ENCODE data around the gene ATP2A3.

ATP2A3 gene

DNA sequence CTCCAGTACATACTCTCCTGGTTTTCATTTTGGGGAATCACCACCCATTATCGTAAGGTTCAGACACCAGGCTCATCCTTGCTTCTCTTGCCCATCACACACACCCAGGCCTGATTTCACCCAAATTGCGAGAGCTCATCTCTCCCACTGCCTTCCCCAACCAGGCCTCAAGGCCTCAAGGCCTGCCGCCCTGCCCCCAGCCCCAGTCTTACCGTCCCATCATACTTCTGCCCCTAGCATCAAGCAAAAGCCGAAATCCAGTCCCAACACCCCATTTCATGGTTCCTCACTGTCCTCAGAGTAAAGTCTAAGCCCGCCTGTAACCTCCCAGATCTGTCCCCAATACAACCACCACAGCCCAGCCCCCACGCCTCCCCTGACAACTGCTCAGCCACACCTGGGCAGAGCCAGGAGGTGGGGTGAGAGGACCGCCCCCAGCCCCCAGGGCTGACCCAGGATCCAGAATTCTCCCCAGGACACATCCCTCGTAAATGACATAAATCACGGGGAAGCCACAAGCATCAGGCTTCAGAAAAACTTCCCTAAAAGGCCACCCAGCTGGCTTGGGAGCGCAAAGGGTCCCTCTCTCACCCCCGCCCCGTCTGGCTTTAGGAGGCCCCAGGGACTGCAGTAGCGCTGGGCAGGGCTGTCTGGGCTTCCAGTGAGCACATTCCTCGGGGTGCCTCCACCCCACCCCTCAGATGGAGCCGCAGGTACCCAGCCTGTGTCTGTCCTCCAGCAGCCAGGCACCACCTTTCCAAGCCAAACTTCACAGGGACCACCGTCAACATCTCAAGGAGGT, 38.4 kb downstream of the ATP2A3 start:
- FAIRE-seq = no peak

DNA sequence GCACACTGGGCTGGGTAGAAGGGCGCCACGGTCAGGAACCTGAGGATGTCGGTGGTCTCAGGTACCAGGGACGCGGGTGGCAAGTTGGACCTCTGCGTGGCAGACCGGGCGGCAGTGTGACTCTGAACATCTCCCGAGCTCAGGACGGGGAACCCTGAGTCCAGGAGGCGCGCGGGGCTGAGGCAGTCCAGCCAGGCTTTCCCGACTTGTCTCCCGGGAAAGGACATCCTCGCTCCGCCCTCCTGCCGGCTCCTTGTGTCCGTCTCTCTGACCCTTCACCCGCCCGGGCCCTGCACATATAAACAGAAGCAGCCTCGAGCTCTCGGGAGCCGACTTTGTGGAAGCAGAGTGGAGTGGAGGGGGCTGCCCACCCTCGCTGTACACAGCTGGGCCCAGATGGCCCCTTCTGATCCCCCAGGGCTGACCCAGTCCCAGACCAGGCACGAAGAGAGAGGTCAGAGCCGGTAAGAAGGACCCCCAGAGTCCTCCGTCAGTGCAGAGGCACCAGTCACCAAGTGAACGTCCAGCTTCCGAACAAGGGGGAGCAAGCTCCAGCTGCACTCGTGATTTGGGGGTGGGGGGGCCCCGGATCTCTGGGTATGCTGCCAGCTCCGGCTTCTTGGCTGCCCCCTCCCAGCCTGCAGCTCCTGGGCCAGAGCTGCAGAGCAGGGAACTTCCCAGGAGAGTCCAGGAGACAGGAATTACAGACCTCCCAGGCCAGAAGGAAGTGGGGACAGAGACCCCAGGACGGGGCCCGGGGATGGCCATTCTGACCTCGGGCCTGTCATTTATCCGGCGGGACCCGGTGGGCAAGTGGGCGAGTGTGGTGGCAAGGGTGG, 39.5 kb downstream of the ATP2A3 start:
- no peak for FAIRE-seq

DNA sequence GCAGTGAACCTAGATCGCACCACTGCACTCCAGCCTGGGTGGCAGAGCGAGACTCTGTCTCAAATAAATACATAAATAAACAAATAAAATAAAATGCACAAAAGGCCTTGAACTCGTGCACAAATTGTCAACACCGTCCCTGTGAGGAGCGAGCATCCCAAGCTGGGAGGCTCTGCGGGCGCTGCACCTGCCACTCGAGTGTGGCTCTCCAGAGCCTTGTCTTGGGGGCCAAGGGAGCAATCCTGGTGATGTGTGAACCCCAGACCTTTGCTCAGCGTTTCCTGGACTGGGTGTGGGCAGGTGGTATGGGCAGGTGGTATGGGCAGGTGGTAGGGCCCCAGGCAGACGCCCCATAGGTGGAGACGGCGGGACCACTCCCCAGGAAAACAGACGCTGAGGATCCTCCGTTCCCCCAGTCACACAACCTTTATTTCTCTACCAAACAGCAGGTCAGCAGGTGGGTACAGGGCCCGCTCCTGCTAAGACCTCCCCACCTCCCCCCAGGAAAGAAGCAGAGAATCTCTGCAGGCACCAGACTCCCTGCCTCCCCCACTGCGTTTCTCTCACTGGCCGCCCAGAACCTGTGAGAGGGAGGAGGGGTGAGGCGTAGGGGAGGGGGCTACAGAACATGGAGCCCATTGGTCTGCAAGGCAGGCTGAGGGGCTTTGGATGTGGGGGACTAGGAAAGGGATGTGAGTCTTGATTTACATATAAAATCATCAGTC, 40.6 kb downstream of the ATP2A3 start:
- no peak for FAIRE-seq

DNA sequence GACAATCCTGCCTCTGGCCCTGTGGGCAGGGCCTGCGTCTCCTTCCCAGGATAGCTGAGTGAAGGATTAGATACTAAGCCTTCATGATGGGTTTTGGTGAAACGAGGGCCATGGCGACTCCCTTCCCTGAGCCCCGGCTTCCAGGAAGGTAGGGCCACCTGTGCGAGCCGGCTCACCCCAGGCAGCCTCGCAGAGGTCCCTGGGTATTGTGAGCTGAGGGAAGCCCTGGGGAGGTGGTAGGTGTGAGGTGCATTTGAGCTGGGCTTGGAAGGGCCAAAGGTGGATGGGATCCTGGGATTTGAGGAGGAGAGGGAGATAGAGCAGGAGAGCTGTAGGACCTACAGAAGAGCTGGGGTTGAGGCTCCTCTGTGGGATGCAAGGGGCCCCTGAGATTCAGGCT, 41.5 kb downstream of the ATP2A3 start:
- FAIRE-seq = no peak

DNA sequence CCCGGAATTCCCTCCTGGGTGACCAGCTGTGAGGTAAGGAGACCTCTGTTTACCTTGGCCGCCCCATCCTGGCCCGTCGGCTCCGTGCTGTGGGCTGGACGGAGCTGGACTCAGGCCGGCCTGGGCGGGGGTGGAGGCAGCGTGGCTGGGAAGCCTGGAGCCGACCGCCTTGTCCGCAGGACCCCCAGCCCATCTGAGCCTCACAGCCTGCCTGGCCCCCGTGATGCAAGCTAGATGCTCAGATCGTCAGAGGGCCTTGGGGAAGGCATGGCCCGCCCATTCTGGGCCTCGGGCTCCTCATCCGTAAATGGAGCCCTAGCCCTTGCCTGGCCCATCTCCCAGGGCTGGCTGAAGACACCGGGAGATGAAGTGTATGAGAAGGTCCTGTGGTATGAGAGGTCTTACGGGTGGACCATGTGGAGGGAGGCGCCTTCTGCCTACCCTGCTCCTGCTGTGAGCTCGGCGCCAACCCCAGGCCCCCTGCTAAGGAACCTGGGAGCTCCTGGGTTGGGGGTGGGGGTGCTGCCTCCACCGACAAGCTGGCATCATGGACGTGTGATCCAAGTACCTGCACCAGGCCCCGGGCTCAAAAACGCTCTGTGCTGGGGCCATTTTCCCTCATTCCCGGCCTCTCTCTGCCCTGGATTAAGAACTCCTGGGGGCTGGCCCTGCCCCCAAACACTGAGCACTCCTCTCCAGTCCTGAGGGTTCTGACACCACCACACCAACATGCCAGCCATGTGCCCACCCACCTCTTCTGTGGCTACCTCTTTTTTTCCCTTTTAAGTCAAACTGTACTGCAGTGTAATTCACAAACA, 42.5 kb downstream of the ATP2A3 start:
- FAIRE-seq = no peak

DNA sequence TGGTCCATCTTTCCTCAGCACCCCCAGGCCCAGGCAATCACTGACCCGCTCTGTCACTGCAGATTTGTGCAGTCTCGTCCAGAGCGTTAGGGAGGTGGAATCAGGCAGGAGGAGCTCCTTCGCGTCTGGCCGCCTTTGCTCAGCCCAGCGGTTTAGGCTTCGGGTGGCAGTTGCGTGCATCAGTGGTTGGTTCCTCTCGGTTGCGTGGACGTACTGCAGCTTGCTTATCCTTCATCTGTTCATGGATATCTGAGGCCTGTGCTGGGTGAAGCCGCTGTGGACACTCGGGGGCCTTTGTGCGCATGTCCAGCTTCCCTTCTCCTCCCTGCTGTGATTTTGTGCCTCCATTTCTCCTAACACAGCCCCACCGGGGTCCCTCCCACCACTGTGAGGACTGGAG, 43.2 kb downstream of the ATP2A3 start:
- FAIRE-seq = no peak

DNA sequence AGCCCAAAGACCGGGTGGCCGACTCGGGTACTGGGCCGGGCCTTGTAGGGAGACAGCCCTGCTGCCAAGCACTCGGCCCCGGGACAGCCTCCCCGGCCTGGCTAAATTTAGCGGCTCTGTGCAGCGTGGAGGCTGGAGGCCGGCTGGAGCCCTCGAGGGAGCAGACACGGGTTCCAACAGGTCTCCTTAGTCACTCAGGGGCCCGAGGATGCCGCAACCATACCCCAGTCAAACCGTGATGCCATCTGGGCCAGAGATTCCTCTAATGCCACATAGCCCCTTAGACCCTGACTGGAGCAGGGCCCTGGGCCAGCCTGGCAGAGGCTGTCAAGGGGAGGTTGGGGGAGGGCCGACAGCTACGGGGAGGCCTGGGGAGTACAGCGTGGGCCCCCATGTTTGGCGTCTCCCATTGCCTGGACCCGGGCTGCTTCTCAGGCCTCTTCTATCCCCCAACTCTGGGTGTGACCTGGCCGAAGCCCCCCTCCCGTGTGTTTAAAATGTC, 45.1 kb downstream of the ATP2A3 start:
- no peak for FAIRE-seq

DNA sequence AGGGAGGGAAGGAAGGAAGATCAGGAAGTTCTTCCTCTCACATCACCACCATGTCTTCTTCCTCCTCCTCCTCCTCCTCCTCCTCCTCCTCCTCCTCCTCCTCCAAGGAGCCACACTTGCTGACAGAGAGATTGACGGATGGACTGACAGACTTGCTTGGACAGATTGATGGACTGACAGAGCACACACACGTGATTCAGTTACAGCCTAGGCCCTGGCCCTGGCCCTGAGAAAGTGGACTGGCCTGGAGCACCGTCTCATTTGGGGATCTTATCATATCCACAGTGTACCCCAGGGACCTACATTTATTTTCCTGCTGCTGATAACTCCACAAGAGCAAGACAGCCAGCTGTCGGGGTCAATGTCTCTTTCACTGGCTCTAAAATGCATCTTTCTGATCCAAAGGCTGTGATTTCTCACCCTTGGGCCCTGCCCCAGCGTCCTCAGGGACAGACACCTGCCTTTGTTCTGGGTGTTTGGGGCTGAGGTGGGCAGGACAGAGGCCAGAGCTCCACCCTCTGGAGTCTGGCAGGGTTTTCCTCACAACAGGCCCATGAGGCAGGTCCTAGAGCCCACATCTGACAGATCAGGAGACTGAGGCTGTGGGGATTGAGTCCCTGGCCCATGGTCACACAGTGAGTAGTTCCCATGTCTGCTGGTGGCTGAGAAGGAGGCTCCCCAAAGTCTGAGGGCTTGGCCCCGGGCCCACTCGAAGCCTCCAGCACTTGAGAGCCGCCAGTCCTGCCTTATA, 45.7 kb downstream of the ATP2A3 start:
- FAIRE-seq = no peak

DNA sequence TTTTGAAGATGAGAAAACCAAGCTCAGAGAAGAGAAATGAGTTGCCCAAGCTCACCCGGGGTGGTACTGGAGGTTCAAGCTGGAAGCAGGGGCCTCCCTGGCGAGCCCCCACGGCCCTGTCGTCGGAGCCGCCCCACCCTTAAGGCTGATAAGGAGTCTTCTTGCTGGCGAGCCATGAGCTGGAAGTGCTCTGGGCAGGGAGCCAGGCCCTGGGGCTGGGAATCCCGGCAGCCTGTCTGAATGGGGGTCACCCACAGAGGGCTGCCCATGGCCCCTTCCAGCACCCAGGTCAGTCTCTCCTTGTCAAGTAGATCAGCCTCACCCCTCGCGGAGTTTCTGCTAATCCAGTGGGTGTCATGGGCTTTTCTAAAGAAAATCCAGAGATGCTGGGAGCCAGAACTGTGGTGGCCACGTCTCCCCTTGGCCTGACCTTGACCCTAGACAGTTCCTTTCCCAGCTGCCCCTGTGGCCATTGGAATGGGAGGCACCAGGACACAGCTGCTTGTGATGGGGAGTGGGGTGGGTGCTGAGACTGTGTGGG, 46.8 kb downstream of the ATP2A3 start:
- no peak for FAIRE-seq

DNA sequence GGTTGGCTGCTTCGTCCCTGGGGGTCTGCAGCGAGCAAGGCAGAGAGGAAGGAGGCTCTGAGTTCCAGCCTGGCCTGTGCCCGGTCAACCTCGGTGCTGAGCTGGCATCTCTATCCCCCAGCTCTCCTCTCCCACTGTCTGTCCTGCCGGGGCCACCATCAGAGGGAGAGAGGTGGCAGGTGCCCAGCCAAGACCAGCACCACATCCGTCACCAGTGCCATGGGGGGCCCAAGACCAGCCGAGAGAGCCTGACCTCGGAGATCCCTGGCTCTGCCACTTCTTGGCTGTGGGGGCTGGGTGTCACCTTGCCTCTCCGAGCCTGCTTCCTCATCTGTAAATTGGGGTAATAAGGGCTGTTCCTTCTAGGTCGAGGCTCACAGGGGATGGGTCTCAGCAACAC, 47.4 kb downstream of the ATP2A3 start:
- FAIRE-seq = no peak

DNA sequence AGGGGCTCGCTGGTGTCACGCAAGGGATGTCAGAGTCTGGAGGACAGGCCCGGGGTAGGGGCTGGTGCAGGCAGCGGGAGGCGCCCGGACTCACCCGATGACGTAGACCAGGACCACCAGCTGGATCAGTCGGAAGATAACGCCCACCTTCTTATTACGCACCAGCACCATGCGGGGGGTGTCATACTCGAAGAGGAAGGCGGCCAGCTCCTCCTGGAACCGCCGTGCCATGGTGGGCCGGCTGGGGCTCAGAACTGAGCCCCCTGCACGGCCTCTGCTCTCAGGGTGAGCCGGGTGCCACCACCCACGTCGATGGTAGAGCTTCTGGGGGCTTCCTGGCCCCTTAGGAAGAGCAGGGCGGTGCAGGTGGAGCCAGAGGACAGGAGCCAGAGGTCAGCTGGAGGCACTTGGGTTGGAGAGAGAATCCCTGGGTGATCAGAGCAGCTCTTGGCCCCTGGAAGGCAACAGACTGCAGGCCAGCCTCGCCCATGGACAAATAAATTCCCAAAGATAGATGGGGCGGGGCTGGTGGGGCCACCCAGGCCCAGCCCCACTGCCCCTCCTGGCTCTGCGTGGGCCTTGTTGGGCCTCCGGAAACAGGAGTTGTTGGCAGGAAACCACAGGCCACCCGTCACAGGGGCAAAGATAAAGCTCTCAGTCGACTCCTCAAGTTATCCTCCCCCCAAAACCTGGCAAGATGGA, 48.1 kb downstream of the ATP2A3 start, which contains the start of gene P2RX1:
P2RX1 (minus strand) TSS at position 471 of the 702 bp plus-strand sequence; CDS start at position 231, 240 bp downstream.
- no peak for FAIRE-seq

DNA sequence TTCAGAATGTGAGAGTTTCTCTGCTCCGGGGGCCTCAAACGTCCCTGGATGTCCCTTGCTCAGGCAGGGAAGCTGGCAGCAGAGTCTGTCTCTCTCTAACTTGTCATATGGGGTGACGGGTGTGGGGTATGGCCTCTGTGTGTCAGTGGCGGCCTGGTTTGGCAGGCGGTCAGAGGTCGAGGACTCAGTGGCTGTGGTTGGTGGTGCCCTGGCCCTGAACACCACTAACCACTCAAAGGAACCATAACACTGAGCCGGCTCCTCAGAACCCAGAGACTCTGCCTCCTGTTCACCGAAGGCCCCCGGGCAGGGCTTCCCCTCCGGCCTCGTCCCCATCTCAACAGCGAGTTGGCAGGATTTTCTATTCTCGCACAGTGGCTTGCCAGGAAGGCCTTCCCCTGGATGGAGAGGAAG, 48.6 kb downstream of the ATP2A3 start:
- no peak for FAIRE-seq

DNA sequence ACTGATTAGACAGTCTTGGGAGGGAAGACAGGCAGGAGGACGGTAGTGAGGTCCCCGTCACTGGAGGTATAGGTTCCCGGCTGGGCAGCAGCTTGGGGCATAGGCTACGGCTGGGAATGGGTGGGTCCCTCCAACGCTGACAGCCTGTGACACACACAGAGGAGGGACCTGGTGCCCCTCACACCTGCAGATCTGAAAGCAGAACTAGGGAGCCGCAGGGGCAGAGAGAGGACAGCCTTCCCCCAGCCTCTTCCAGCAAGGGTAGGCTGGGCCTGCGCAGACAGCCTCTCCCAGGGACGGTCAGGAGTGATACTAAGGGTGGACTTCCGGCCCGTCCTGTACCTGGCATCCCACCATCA, 49.9 kb downstream of the ATP2A3 start:
- FAIRE-seq = no peak

DNA sequence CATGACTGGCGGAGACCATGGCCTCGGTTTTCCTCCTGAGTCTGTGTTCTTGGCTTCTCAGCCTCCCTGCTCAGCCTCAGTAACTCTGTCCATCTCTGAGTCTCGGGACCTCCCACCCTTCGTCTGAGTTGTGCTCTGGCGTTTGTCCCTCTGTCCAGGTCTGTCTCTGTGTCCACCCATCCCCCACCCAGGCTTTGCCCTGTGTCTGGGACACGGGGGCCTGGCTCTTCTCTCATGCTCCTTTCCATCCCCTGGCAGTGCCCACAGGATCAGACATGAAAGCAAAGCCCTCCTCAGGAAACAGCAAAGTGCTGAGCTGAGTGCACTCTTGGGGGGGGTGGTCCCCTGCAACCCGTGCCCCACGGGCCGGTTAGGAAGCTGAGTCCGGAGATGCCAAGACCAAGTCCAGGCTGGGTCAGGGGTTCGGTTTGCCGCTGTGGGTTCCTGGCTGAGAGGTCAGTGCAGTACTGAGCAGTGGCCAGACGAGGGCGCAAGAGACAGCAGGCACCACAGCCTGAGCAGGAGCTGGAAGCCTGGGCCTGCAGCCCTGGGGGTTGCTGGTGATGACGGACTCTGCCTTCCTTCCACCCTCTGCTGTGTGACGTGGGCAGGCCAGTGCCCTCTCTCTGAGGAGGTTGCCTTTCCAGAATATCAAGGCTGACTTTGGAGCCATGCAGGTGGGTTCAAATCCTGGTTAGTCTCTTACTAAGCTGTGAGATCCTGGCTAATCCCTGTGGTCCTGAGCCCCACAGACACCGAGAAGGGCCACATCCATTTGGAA, 50.5 kb downstream of the ATP2A3 start:
- FAIRE-seq = no peak

DNA sequence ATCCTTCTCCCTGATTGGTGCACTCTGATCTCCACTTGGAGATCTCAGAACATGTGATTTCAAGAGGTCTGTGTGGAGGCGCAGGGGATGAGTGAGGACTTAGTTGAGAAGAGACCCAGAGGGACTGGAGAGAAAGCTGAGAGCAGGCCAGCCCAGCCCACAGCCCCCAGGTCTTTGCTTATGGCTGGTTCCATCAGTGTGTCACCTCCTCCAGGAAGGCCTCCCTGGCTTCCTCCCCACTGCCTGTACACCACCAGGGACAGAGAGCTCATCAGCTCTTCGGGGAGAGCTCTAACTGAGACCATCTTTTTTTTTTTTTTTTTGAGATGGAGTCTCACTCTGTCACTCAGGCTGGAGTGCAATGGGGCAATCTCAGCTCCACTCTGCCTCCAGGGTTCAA, 51.4 kb downstream of the ATP2A3 start:
- FAIRE-seq = no peak

DNA sequence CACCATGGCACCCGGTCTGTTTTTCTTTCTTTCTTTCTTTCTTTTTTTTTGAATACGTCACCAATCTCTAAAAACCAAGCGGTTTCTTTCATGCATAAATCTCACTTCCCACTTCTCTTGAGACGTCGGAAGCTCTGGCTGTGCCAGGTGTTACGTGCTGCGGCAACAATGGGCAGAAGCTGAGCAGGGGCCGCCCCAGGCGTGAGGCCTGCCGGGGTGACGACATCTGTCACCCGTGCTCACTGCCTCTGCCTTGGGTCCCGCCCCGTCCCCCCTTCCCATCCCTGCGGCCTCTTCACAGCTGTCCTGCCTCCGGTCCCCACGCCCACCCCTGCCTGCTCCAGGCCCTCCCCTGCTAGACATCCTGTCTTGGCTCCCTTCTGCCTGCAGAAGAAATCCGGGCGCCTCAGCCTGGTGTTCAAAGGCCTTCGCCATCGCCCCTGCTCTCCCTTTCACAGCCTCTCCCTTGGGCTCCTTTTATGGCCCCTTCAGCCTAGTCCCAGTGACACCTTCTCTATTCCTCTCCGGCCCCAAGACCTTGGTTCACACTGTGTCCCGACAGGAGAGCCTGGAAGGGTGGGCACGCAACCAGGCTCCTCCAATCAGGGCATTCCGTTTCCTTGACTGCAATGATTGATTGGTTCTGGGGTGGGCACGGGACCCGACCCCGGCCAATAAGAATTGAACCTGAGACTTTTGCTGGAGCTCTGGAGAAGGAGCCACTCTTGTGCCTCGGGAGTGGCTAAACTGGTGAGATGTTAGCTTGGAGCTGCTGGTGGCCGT, 52.8 kb downstream of the ATP2A3 start:
- no peak for FAIRE-seq

DNA sequence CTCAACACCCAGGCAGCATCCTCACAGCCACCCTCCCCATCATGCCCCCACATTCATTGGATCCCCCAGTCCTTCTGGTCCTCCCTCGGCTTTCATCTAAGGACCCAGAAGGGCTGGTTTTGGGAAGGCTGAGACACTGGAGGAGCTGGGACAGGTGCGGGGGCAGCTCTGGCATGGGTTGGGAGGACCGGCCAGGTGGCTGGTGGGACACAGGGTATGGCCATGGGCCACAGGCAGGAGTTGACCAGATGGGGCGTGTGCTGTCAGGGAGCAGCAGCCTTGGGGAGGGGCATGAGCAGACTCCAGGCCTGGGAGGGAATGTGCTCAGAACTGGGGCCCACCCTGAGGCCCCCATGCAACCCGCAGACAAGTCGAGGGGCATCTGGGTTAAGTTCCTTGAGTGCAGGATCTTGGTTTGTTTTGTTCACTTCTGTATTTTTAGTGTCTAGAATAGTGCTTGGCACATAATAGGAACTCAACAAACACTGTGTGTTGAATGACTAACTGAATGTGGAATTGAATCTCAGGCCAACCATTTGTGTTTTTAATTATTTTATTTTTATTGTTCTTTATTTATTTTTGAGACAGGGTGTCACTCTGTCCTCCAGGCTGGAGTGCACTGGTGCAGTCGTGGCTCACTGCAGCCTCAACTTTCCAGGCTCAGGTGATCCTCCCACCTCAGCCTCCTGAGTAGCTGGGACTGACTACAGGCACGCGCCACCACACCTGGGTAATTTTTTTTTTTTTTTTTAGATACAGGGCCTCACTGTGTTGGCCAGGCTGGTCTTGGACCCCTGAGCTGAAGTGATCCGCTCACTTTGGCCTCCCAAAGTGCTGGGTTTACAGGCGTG, 53.6 kb downstream of the ATP2A3 start:
- FAIRE-seq = no peak

DNA sequence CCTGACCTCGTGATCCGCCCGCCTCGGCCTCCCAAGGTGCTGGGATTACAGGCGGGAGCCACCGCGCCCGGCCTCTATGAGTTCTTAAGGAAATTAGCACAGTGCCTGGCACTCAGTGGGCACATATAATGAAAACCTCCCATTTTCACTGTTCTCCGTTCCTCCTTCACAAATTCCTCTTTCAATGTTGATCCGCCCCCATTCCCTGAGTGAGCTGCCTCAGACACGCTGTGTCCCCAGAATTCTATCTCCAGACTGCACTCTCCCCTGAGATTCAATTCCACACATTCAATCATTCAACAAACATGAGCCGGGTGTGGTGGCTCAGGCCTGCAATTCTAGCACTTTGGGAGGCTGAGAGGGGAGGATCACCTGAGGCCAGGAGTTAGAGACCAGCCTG, 55.0 kb downstream of the ATP2A3 start:
- no peak for FAIRE-seq

Measured in endometrium (tissue), 2 donors.